GM12874 (cell line): Measurements from ENCODE around the gene PHC3.

Source experiments
- CTCF ChIP-seq: IDR thresholded peaks from 2 replicates; pipeline ENCODE4 v1.5.1; 2011; ENCODE audit warnings: low read depth, mild to moderate bottlenecking, control low read depth, low read length, moderate library complexity; ENCODE audit not compliant: insufficient read depth

PHC3 gene

GRCh38 chr3:170180908-170181885 is at the start of gene PHC3:
PHC3 (minus strand) TSS chr3:170181733; CDS start chr3:170181715, 18 bp downstream.
- TF ChIP-seq CTCF = no peak

- no peak for TF ChIP-seq CTCF
Observed at GRCh38 chr3:170228093-170228766, 46.7 kb upstream of the PHC3 start.

- no peak for TF ChIP-seq CTCF
Observed at GRCh38 chr3:170226426-170226960, 45.0 kb upstream of the PHC3 start.

- no peak for TF ChIP-seq CTCF
Observed at GRCh38 chr3:170225166-170225565, 43.6 kb upstream of the PHC3 start.

GRCh38 chr3:170222647-170223541 is 41.4 kb upstream of the PHC3 start:
- TF ChIP-seq CTCF = no peak

GRCh38 chr3:170221924-170222646 is 40.6 kb upstream of the PHC3 start, which contains the start of gene PRKCI:
PRKCI (plus strand) TSS chr3:170222424; CDS start chr3:170222670, 246 bp downstream.
- TF ChIP-seq CTCF = no peak
